ENCODE results near the gene IL1RAPL2.
"Not testable (repeated sequence)": the region's sequence is repeated elsewhere in the genome, so short reads cannot be mapped to it uniquely, and the experiment has no call there.

Gene IL1RAPL2

GRCh38 chrX:104854790-104855340 lies 288.9 kb downstream of the IL1RAPL2 start:
- no peak for DNase-seq (ENCODE audit: low spot score)

- DNase-seq (ENCODE audit: low spot score), result no peak
These were observed 297.5 kb downstream of the IL1RAPL2 start for GRCh38 chrX:104863466-104863865.

GRCh38 chrX:104864296-104864695 lies 298.3 kb downstream of the IL1RAPL2 start:
- DNase-seq (ENCODE audit: low spot score), result no peak

- DNase-seq (ENCODE audit: low spot score), result no peak
These were observed 311.5 kb downstream of the IL1RAPL2 start for GRCh38 chrX:104877504-104877903.

- no peak for DNase-seq (ENCODE audit: low spot score)
These were observed 336.1 kb downstream of the IL1RAPL2 start for GRCh38 chrX:104902070-104902469.

GRCh38 chrX:104909694-104910093 lies 343.7 kb downstream of the IL1RAPL2 start:
- not testable (repeated sequence) for DNase-seq (ENCODE audit: low spot score)

- no peak for DNase-seq (ENCODE audit: low spot score)
These were observed 347.3 kb downstream of the IL1RAPL2 start for GRCh38 chrX:104913348-104913747.

- DNase-seq (ENCODE audit: low spot score), result not testable (repeated sequence)
These were observed 348.7 kb downstream of the IL1RAPL2 start for GRCh38 chrX:104914686-104915085.

DNA sequence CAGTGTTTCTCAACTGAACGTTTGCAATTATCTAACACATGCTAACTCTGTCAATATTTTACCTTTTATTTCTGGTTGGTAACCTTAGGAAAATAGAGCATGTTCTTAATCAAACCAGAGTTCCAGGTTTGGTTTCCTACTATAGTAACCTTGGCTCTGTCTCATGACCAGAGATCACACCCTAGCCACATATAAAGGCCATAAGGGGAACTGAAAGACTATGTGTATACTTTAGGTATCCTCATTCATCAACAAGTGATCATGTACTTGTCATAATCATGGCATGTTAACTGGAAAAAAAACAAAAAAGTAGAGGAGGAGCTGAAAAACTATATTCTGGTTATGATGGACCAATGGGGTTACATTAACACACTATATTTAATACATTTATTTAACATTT lies 352.1 kb downstream of the IL1RAPL2 start:
- DNase-seq (ENCODE audit: low spot score), result no peak

GRCh38 chrX:104921584-104922205 lies 355.7 kb downstream of the IL1RAPL2 start:
- no peak for DNase-seq (ENCODE audit: low spot score)

GRCh38 chrX:104922206-104922621 lies 356.2 kb downstream of the IL1RAPL2 start:
- peak; percentile 8 for DNase-seq (ENCODE audit: low spot score)

GRCh38 chrX:104929324-104929723 lies 363.3 kb downstream of the IL1RAPL2 start:
- DNase-seq (ENCODE audit: low spot score), result no peak

- no peak for DNase-seq (ENCODE audit: low spot score)
These were observed 369.6 kb downstream of the IL1RAPL2 start for GRCh38 chrX:104935581-104935980.

- DNase-seq (ENCODE audit: low spot score), result no peak
These were observed 387.3 kb downstream of the IL1RAPL2 start for GRCh38 chrX:104953251-104953650.

DNA sequence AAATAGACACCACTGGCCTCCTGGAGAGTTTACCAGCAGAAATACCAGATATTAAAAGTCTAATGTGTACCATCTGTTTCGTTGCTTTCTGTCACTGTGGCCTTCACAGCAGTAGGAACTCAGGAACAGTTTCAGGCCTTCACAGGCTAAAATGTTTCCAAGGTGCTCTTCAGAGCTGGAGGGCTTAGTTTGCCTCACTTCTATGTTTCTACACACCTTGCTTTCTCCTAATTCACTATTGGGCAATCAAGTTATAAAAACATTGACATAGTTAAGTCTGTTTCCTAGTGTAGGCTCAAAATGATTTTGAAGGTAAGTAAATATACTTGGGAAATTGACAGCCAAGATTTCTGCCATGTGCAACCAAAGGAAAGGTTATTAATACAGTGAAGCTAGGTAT lies 395.9 kb downstream of the IL1RAPL2 start:
- DNase-seq (ENCODE audit: low spot score), result no peak

DNA sequence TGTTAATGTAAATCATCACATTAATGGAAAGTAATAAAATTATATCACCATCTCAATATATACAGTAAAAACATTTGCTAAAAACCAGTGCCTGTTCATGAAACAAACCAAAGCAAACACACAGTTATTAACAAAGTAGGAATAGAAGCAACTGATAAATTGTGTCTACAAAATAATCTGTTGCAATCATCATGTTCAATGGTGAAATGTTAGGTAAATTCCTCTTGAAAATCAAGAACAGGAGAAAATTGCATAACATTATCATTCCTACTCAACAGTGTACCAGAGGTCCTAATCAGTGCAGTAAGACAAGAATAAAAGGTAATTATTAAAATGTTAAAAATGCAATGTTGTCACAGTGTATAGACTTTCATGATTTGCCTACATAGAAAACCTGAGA lies 402.2 kb downstream of the IL1RAPL2 start:
- DNase-seq (ENCODE audit: low spot score), result no peak

GRCh38 chrX:104972737-104973136 lies 406.7 kb downstream of the IL1RAPL2 start:
- no peak for DNase-seq (ENCODE audit: low spot score)

DNA sequence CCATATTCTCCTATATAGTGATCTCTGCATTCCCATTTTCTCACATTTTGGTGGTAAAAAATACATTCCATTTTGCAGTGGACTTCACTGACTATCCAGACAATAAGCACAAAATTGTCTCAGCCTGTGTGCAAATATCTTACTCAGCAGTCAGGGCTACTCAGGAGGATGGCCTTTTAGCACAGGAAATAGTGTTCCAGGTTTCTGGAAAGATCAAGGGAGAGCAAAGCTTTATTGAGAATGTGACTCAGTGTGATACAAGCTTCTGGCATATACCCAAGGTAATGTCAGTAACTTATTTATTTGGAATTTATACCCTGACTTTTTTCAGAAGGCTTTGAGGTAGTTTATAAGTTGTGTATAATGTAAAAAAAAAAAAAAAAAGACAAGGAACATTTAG lies 421.1 kb downstream of the IL1RAPL2 start:
- no peak for DNase-seq (ENCODE audit: low spot score)

DNA sequence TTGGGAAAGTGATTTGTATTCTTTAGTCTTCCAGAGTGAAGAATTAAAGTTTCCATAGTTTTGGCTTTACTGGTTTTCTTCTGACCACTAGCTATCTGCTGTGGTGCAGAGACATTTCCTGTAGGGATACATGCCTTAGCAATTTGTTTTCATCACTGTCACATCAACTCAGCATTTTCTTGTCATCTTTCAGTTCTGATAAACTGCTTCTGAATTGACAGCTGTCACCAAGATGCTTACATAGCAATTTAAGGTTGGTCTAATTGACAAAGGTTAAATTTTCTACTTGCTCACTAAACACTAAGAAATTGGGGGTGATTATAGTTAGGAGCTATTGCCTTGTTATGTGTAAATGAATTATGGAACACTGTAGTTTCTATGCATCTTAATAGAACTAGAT lies 422.0 kb downstream of the IL1RAPL2 start:
- no peak for DNase-seq (ENCODE audit: low spot score)

- no peak for DNase-seq (ENCODE audit: low spot score)
These were observed 429.5 kb downstream of the IL1RAPL2 start for GRCh38 chrX:104995546-104995945.

GRCh38 chrX:105006103-105006502 lies 440.1 kb downstream of the IL1RAPL2 start:
- DNase-seq (ENCODE audit: low spot score), result no peak

DNA sequence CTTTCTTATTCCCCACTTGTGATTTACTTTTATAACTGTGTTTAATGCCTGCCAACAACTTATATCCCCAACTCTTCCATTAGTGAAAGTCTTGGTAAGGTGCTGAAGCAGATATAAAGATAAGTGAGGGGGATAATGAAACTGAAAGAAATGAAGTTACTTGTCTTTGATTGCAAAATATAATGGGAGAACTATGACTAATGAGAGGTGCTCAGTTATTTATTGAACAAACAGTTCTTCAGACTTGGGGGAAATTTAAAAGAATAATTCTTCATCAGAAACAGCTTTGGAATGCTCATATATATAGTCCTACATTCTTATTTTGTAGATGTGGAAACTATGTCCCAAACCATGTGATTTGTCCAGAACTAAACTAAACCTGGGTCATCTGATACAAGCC lies 441.0 kb downstream of the IL1RAPL2 start:
- no peak for DNase-seq (ENCODE audit: low spot score)

GRCh38 chrX:105013719-105014118 lies 447.7 kb downstream of the IL1RAPL2 start:
- no peak for DNase-seq (ENCODE audit: low spot score)

DNA sequence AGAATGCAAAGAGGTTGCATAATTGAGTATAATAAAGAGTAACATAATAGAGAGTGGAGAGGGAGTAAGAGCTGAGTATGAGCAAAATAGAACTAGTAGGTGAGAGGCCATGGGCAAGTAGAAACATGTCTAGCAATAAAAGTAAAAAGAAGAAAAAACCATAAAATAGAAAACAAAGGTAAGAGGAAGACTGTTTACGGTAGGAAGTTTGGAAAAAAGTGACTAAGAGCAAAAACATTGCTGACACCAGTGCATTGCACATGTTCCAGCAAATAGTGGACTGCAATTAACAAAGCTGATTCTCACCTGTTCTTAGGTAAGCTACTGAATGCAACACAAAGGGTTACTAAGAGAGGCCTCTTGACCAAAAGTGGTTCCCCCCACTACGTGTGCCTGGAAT lies 451.6 kb downstream of the IL1RAPL2 start:
- no peak for DNase-seq (ENCODE audit: low spot score)

Data from HuH-7.5 (cell line).